Activated CD8-positive, alpha-beta memory T cell treated with anti-CD3 and anti-CD28 coated beads for 4 hours (primary cell): ENCODE measurements around the gene MRM2.

ENCODE experiments used
- DNase-seq, 2 donors: peaks; one replicate each; pipeline ENCODE4 v3.0.0-alpha.2; 2020; ENCODE audit warnings: low read depth in 2 of 2

The MRM2 gene

DNA sequence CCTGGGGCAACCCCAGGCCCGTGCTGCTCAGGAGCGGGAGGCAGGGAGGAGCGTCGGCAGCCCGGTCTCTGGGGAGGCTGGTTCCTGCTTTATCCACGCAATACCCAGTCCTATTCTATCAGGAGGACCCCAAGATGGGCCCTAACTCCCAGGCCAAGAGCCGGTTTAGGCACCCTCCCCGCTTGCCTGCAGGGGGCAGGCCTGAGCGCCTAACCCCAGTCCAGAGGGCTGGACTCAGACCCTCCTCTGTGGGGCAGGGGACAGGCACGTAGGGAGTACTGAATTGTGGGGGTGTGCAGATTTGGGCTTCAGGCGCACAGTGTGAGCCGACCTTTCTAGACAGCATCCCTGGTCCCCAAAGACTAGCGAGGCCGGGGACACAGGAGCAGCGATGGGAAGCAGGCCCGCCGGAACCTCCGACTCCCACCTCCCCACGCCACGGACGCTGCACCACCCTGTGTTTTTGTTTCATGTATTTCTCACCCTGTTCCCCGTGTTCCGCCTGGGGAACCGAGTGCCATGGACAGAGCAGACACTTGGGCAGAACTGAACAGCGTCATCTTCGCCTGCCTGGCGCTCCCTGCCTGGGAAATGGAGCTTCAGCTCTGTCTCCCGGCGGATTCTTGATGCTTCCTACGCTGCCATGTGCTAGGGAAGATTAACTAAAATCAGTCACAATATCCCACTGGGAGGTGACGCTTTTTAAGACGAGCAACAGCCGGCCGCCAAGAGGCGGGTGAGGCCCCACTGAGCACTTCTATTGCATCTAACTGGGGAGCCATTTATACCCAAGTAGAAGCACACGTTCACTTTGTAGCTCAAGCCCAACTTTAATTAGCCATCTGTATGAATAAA is 5.4 kb upstream of the MRM2 start:
- DNase-seq, result no peak

DNA sequence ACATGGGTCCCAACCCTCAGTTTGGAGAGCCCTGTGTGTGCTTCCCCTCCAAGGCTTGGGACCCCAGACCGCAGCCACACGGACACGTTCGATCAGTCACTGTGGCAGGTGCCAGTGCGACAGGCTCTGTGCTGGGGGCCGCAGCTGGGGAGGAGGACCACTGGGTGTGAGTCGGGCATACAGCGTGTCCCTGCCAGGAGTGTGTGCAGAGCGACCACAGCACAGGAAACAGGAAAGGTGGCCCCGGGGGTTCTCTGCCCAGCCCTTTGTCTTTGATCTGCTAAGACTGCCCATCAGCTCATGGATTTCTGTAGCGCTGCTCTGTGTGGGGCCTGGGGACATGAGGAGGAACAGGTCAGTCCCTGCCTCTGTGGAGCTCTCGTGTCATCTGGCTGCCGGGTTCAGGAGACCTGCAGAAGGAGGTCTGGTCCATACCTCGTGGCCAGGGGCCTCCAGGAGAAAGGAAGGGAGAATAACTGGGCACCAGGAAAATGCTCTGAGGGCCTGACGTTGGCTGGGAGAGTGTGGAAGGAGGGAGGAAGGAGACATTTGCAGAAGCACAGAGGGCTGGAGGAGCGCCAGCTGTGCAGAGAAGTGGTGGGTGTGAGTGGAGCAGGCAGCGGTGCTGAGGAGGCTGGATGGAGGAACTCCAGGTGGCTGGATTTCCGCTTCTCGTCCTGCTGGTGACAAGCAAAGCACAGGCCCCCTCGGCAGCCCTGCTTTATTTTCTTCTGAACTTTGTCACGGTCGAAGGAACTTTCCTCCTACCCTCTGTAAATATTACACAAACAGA is 4.1 kb upstream of the MRM2 start:
- no peak for DNase-seq

DNA sequence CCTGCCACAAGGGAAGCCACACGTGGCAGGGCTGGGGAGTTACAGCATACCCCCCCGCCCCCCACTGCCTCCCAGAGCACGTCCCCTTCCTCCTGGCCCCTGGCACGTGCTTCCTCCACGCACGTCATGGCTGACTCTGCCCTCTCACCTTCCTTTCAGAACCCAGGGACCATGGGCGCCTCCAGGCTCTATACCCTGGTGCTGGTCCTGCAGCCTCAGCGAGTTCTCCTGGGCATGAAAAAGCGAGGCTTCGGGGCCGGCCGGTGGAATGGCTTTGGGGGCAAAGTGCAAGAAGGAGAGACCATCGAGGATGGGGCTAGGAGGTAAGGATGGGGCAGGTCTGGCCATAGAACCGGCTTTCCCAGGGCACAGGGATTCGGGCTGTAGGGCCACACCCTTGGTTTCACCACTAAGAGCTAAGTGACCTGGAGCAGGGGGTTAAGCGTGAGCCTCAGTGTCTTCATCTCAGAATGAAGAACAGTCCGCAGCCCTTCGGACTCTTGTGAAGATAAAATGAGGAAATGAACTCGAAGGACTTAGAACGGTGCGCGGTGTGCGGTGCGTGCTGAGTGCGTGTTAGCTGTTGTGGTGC is 2.5 kb upstream of the MRM2 start:
- no peak for DNase-seq

- no peak for DNase-seq
Measured at GRCh38 chr7:2243458-2243857, 1.5 kb upstream of the MRM2 start.

GRCh38 chr7:2242541-2243429 is 780 bp upstream of the MRM2 start:
- no peak for DNase-seq

GRCh38 chr7:2239242-2239641 is 2.8 kb downstream of the MRM2 start:
- DNase-seq, result no peak

GRCh38 chr7:2237109-2237602 is 4.8 kb downstream of the MRM2 start:
- no peak for DNase-seq

GRCh38 chr7:2233926-2234325 is 8.1 kb downstream of the MRM2 start:
- DNase-seq, result no peak

DNA sequence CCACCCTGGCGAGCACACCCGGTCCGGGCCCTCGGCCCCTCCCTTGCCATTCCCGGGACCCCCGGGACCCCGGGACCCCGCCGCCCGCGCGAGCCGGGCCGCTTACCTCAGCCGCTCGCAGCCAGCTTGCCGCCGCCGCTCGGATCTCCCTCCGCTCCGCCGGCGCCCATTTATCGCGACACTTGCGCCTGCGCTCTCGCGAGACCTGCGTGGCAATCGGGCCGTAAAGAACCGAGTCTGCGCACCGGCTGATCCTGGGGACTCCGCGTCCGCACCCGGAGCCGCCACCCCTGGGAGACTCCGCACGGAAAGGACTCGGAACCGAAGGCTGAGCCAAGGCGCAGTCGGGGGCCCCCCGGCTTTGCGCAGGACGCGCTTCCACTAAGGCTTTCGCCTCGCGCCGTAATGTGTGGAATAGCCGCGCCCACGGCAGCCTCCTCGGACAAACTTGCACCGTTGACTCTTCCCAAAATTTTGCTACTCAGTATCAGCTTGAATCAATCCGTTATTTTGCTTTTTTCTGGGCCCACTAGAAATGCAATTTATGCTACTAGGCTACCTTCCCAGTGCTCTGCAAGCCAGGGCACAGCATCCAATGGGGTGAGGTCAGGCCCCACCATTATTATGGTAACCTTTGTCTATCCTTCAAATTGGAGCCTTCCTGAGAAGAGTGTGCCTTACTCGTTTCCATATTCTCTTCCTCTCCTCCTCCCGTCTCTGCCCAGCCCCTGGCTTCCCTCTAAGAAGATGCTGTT is 9.1 kb downstream of the MRM2 start, which contains the start of gene MAD1L1:
MAD1L1 (minus strand) TSS at position 180 of the 755 bp plus-strand sequence. CDS start 2,812 bp downstream, outside the sequence.
- DNase-seq, result peak; percentile 66 to 74

DNA sequence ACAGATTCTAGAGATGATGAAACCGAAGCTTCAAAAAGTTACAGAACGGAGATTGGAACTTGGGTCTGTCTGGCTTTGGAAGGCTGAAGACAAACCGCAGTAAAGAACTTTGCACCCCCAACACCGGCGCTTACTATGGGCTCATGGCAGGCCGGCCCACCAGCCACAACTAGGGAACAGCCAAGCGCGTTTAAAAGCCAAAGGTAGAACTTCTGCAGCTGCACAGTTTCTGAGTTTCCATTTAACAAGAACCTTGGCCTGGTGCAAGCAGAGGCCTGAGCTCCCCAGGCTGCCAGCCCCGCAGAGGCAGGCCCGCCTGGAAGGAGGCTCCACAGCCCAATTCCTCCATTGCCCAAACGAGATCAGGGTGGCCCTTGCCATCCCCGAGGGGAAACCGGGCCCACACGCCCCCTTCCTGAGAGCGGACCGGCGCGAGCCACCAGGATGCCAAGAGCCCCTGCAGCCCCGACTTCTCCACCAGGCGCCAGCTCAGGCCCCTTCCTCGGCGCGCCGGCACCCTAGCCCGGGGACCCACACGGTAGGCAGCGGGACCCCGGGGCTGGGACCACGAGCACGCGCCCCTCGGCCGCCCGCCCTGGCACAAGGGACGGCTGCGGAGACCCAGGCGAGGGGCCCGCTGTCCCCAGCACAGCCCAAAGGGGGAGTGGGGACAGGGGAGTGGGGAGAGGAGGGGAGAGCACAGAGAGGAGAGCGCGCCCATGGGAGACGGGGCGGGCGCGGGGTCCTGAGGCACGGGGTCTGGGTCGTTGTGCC is 9.8 kb downstream of the MRM2 start:
- DNase-seq, result no peak

- no peak for DNase-seq
Measured at GRCh38 chr7:2230882-2231281, 11.1 kb downstream of the MRM2 start.

GRCh38 chr7:2230226-2230625 is 11.8 kb downstream of the MRM2 start:
- DNase-seq, result no peak

DNA sequence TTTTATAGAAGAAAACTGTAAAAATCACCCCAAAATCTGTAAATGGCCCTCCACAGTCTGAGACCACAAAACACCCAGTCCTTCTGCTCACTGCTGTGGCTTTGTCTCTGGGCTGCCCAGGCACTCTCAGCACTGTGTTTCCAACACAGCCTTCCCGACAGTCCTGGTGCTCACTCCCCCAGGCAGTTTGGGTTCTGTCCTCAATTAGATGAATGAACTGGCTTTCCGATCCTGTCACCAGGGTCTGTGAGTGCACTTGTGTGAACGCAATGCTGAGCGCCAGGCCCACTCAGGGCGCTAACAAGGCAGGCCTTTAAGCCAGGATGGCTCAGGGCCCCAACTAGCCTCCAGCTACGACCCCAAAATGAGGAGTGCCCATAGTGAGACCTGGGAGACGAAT is 12.5 kb downstream of the MRM2 start:
- DNase-seq, result no peak

GRCh38 chr7:2228921-2229320 is 13.1 kb downstream of the MRM2 start:
- no peak for DNase-seq

DNA sequence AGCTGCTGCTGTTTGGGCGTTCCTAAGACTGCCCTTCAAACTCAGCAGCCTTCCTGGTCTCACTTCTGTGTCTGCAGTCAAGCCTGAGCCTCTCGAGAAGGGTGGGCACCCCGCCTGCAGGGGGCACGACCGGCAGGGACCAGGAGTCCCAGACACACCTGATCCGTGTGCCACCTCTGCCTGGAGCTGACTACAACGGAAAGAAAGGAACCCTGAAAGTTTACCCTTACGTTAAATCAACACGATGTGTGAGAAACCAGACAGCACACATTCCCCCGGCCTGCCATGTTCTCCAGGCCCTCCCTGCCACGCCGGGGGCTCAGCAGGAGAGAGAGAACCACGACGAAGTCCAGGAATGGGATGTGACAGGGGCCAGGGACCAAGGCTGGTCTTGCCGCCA is 14.3 kb downstream of the MRM2 start:
- DNase-seq, result no peak

DNA sequence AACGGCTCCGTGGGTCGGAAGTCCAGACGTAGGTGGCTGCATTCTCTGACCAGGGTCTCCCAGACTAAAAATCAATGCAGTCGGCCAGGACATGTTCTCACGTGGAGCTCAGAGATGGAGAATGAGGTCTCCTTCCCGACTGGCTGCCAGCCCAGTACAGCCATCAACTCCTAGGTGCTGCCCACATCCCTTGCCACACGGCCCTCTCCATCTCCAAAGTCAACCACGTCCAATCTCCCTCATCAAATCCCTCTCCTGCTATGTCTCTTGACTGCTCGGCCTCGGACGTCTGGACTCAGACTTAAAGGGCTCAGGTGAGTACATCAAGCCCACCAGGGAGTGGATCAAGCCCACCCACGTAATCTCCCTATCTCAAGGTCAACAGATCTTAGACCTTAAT is 16.2 kb downstream of the MRM2 start:
- DNase-seq, result no peak

DNA sequence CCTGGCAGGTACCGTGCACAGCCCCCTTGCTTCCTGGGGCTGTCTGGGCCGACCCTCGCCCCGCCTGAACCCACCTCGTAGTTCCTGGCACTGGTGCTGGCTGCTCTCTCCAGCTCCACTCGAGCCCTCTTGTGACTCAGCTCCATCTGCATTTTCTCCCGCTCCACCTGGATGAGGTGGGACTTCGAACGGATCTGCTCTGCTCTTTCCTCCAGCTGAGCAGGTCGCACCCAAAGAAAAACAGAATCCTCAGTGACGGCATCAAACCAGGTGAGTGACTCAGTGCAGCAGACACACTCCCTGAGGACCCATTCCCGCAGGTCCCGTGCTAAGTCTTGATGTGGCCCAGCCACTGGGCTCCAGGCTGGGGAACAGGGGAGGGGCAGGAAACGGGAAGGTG is 16.7 kb downstream of the MRM2 start:
- no peak for DNase-seq

DNA sequence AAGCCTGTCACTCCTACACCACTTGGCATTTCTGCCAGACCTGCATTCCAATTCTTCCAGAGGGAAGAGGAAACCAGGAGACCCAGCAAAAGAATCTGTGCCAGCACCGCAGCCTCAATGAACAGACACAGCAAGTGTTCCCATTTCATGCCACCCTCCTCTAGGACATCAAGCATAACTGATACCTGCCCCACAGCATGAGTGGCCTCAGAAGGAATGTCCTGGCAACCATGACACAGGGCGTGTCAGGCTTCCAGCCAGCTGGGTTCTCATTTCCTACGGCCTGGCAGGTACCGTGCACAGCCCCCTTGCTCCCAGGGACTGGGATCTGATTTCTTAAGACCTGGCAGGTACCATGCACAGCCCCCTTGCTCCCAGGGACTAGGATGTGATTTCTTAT is 17.1 kb downstream of the MRM2 start:
- DNase-seq, result no peak

GRCh38 chr7:2224491-2224928 is 17.5 kb downstream of the MRM2 start:
- no peak for DNase-seq

- no peak for DNase-seq
Measured at GRCh38 chr7:2223321-2223720, 18.7 kb downstream of the MRM2 start.
